DND-41 (cell line): Measurements from ENCODE around the gene KCNQ5.

ENCODE experiments used
- ATAC-seq: fragments of 200-7000 bp; cut with Tn5 transposase; 3 replicates; pipeline ENCODE4 v1.9.1; 2021; ENCODE audit warnings: low read depth; ENCODE audit not compliant: insufficient read depth
- DNase-seq: peaks from one replicate; pipeline ENCODE4 v3.0.0-alpha.2; 2020
- H2AFZ ChIP-seq: 2 replicates; pipeline ENCODE4 v1.6.0; 2012; ENCODE audit warnings: low read depth, low read length
- H3K27ac ChIP-seq: 2 replicates; pipeline ENCODE4 v1.5.1; 2012; ENCODE audit warnings: low read length, inconsistent platforms
- H3K27me3 ChIP-seq: fragments of 200-600 bp; sonication (generic); 2 replicates; pipeline ENCODE4 v1.6.0; 2012; ENCODE audit warnings: low read length, mild to moderate bottlenecking, inconsistent platforms; ENCODE audit not compliant: insufficient read depth, poor library complexity
- H3K36me3 ChIP-seq: 2 replicates; pipeline ENCODE4 v1.5.1; 2012; ENCODE audit warnings: low read length, inconsistent platforms; ENCODE audit not compliant: insufficient read depth
- H3K4me1 ChIP-seq: 2 replicates; pipeline ENCODE4 v1.5.1; 2012; ENCODE audit warnings: mild to moderate bottlenecking, low read length; ENCODE audit not compliant: insufficient read depth
- H3K4me2 ChIP-seq: 2 replicates; pipeline ENCODE4 v1.6.0; 2012; ENCODE audit warnings: mild to moderate bottlenecking, moderate library complexity, low read length, inconsistent platforms; ENCODE audit not compliant: insufficient read depth
- H3K4me3 ChIP-seq, 2 experiments: fragments of 200-600 bp in 1 of 2; shearing (Covaris generic) in 1 of 2; 2 replicates each; pipeline ENCODE4 v1.5.1; 2012 to 2016; ENCODE audit warnings: inconsistent platforms in 2 of 2, low read length in 2 of 2, mild to moderate bottlenecking in 2 of 2, low read depth in 1 of 2, moderate library complexity in 1 of 2
- H3K79me2 ChIP-seq: 2 replicates; pipeline ENCODE4 v1.6.0; 2012; ENCODE audit warnings: low read length, inconsistent platforms; ENCODE audit not compliant: insufficient read depth
- H3K9ac ChIP-seq: 2 replicates; pipeline ENCODE4 v1.6.0; 2012; ENCODE audit warnings: low read depth, mild to moderate bottlenecking, inconsistent platforms, low read length, moderate library complexity
- H3K9me3 ChIP-seq: 2 replicates; pipeline ENCODE4 v1.5.1; 2012; ENCODE audit warnings: low read length, moderate library complexity, mild to moderate bottlenecking, inconsistent platforms; ENCODE audit not compliant: insufficient read depth, severe bottlenecking
- H4K20me1 ChIP-seq: 2 replicates; pipeline ENCODE4 v1.6.0; 2012; ENCODE audit warnings: low read length; ENCODE audit not compliant: insufficient read depth
- CTCF ChIP-seq: IDR thresholded peaks from 2 replicates; pipeline ENCODE4 v1.5.1; 2012; ENCODE audit warnings: borderline replicate concordance, low read length, moderate library complexity, mild to moderate bottlenecking; ENCODE audit not compliant: poor library complexity, severe bottlenecking; ENCODE audit errors: extremely low read depth
- EZH2 ChIP-seq: IDR thresholded peaks from 3 replicates; pipeline ENCODE4 v1.6.1; 2012; ENCODE audit warnings: borderline replicate concordance, low read depth, mild to moderate bottlenecking, moderate library complexity, low read length, inconsistent platforms; ENCODE audit not compliant: severe bottlenecking

KCNQ5 gene

GRCh38 chr6:72639920-72640614 is 18.2 kb downstream of the KCNQ5 start:
- Histone ChIP-seq H3K27ac (no peak overlapping the region), H3K27me3 (no peaks in the 10 kb centered on the region), H3K4me1 (no peaks in the 10 kb centered on the region), H3K4me3 (no peak overlapping the region), H2AFZ (no peak overlapping the region), H3K79me2 (peaks cover 14% of the 10 kb centered on the region; the same call in 1 of the 2 replicates), H3K9ac (no peak overlapping the region), H4K20me1 (peaks cover 3% of the 10 kb centered on the region; the same call in 1 of the 2 replicates), H3K9me3 (no peaks in the 10 kb centered on the region), H3K4me2 (no peak overlapping the region), H3K36me3 (no peaks in the 10 kb centered on the region)
- DNase-seq, result no peak
- ATAC-seq, result no peak
- TF ChIP-seq EZH2 (no peak), CTCF (no peak)

- Histone ChIP-seq H3K9ac (no peak overlapping the region), H3K27ac (no peak overlapping the region), H3K27me3 (no peaks in the 10 kb centered on the region), H3K4me2 (no peak overlapping the region), H3K79me2 (peaks cover 15% of the 10 kb centered on the region; the same call in 1 of the 2 replicates), H2AFZ (no peak overlapping the region), H3K4me1 (no peaks in the 10 kb centered on the region), H3K36me3 (no peaks in the 10 kb centered on the region), H3K4me3 (no peak overlapping the region), H4K20me1 (peaks cover 3% of the 10 kb centered on the region; the same call in 1 of the 2 replicates), H3K9me3 (no peaks in the 10 kb centered on the region)
- ATAC-seq, result no peak
- no peak for DNase-seq
- TF ChIP-seq CTCF (no peak), EZH2 (no peak)
Measured at GRCh38 chr6:72640615-72640930, 18.7 kb downstream of the KCNQ5 start.

- no peak for TF ChIP-seq CTCF
- no peak for TF ChIP-seq EZH2
- Histone ChIP-seq H3K4me3 (no peak overlapping the region), H3K4me1 (no peaks in the 10 kb centered on the region), H3K4me2 (no peak overlapping the region), H4K20me1 (peaks cover 3% of the 10 kb centered on the region; the same call in 1 of the 2 replicates), H3K36me3 (no peaks in the 10 kb centered on the region), H3K9ac (no peak overlapping the region), H2AFZ (no peak overlapping the region), H3K27me3 (no peaks in the 10 kb centered on the region), H3K9me3 (no peaks in the 10 kb centered on the region), H3K27ac (no peak overlapping the region), H3K79me2 (peaks cover 11% of the 10 kb centered on the region; the same call in 1 of the 2 replicates)
- DNase-seq (no peak), ATAC-seq (no peak)
Measured at GRCh38 chr6:72642435-72642834, 20.6 kb downstream of the KCNQ5 start.

GRCh38 chr6:72643214-72643613 is 21.4 kb downstream of the KCNQ5 start:
- H3K79me2 ChIP-seq, result peaks cover 8% of the 10 kb centered on the region; the same call in 1 of the 2 replicates

More at GRCh38 chr6:72643214-72643613, 21.4 kb downstream of the KCNQ5 start:
- TF ChIP-seq EZH2 (no peak), CTCF (peak; percentile 10)
- H3K4me3 ChIP-seq, result no peak overlapping the region
- no peaks in the 10 kb centered on the region for H3K9me3 ChIP-seq
- H3K27me3 ChIP-seq, result no peaks in the 10 kb centered on the region
- H4K20me1 ChIP-seq, result peaks cover 3% of the 10 kb centered on the region; the same call in 1 of the 2 replicates
- no peak overlapping the region for H3K9ac ChIP-seq
- no peak overlapping the region for H3K4me2 ChIP-seq
- no peaks in the 10 kb centered on the region for H3K36me3 ChIP-seq
- ATAC-seq (0 out of 3 replicates have a peak, but pooled peaks have one; percentile 47), DNase-seq (no peak)
- H3K4me1 ChIP-seq, result no peaks in the 10 kb centered on the region
- no peak overlapping the region for H3K27ac ChIP-seq
- no peak overlapping the region for H2AFZ ChIP-seq
